HEK293 (cell line): ENCODE results near the gene ZFHX3.

Experiments
- TCF7L2 ChIP-seq: IDR thresholded peaks from 2 replicates; pipeline ENCODE4 v1.6.1; 2011; ENCODE audit warnings: low read depth, mild to moderate bottlenecking, inconsistent platforms, low read length, moderate library complexity, borderline replicate concordance
- ZBTB7A ChIP-seq: fragments of 450-650 bp; formaldehyde crosslinking; IDR thresholded peaks from 2 replicates; pipeline ENCODE4 v1.5.1; 2016; ENCODE audit warnings: low read depth, missing biosample characterization, missing genetic modification characterization
- ZNF138 ChIP-seq: fragments of 450-650 bp; formaldehyde crosslinking; IDR thresholded peaks from 2 replicates; pipeline ENCODE4 v1.5.1; 2016; ENCODE audit warnings: missing biosample characterization, missing genetic modification characterization, borderline replicate concordance
- ZNF146 ChIP-seq: fragments of 450-650 bp; formaldehyde crosslinking; IDR thresholded peaks from 2 replicates; pipeline ENCODE4 v1.5.1; 2016; ENCODE audit warnings: missing biosample characterization, missing genetic modification characterization
- ZNF239 ChIP-seq: fragments of 450-650 bp; formaldehyde crosslinking; IDR thresholded peaks from 2 replicates; pipeline ENCODE4 v1.5.1; 2016; ENCODE audit warnings: missing biosample characterization, missing genetic modification characterization
- ZNF513 ChIP-seq: fragments of 450-650 bp; IDR thresholded peaks from 2 replicates; pipeline ENCODE4 v1.5.1; 2018; ENCODE audit warnings: missing biosample characterization, missing genetic modification characterization
- ZNF555 ChIP-seq: fragments of 450-650 bp; formaldehyde crosslinking; conservative IDR thresholded peaks from 2 replicates; pipeline ENCODE4 v1.5.1; 2017; ENCODE audit warnings: missing biosample characterization, mild to moderate bottlenecking, missing genetic modification characterization, inconsistent platforms
- ZNF776 ChIP-seq: fragments of 450-650 bp; formaldehyde crosslinking; IDR thresholded peaks from 2 replicates; pipeline ENCODE4 v1.5.0; 2017; ENCODE audit warnings: missing biosample characterization, missing genetic modification characterization, borderline replicate concordance
- ZNF777 ChIP-seq: fragments of 450-650 bp; formaldehyde crosslinking; IDR thresholded peaks from 2 replicates; pipeline ENCODE4 v1.5.1; 2017; ENCODE audit warnings: missing biosample characterization, missing genetic modification characterization, borderline replicate concordance
- ZNF792 ChIP-seq: fragments of 450-650 bp; formaldehyde crosslinking; IDR thresholded peaks from 2 replicates; pipeline ENCODE4 v1.5.1; 2016; ENCODE audit warnings: missing biosample characterization, missing genetic modification characterization
- ZNF837 ChIP-seq: fragments of 450-650 bp; formaldehyde crosslinking; IDR thresholded peaks from 2 replicates; pipeline ENCODE4 v1.5.1; 2016; ENCODE audit warnings: missing biosample characterization, missing genetic modification characterization
- TF ChIP-seq, protein P1 (sequence below): fragments of 450-650 bp; formaldehyde crosslinking; IDR thresholded peaks from 2 replicates; pipeline ENCODE4 v1.5.1; 2016; ENCODE audit warnings: missing biosample characterization, missing genetic modification characterization

GRCh38 chr16:73002866-73003265 lies 45.1 kb downstream of the ZFHX3 start:
- TF ChIP-seq ZNF777 (tag by site-specific recombination) (no peak), ZNF792 (tag by site-specific recombination) (no peak), ZBTB7A (tag by site-specific recombination) (no peak), ZNF513 (tag by site-specific recombination) (no peak), TCF7L2 (no peak), ZNF837 (tag by site-specific recombination) (no peak), ZNF239 (no peak), ZNF138 (no peak), ZNF776 (tag by site-specific recombination) (no peak), ZNF146 (tag by site-specific recombination) (no peak), ZNF555 (tag by site-specific recombination) (no peak)
- TF ChIP-seq, protein P1, sequence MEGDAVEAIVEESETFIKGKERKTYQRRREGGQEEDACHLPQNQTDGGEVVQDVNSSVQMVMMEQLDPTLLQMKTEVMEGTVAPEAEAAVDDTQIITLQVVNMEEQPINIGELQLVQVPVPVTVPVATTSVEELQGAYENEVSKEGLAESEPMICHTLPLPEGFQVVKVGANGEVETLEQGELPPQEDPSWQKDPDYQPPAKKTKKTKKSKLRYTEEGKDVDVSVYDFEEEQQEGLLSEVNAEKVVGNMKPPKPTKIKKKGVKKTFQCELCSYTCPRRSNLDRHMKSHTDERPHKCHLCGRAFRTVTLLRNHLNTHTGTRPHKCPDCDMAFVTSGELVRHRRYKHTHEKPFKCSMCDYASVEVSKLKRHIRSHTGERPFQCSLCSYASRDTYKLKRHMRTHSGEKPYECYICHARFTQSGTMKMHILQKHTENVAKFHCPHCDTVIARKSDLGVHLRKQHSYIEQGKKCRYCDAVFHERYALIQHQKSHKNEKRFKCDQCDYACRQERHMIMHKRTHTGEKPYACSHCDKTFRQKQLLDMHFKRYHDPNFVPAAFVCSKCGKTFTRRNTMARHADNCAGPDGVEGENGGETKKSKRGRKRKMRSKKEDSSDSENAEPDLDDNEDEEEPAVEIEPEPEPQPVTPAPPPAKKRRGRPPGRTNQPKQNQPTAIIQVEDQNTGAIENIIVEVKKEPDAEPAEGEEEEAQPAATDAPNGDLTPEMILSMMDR (tag by site-specific recombination): no peak
